GM06990 (cell line): ENCODE data around the gene CAGE1.

Source experiments
- DNase-seq: peaks from one replicate; pipeline ENCODE4 v3.0.0-alpha.2; 2011; ENCODE audit not compliant: insufficient read length; ENCODE audit errors: extremely low read depth
- H3K27me3 ChIP-seq: replicated peaks from 2 replicates; pipeline ENCODE4 v1.6.0; 2011; ENCODE audit warnings: low read length; ENCODE audit not compliant: control insufficient read depth, insufficient read depth
- H3K36me3 ChIP-seq: 2 replicates; pipeline ENCODE4 v1.5.1; 2011; ENCODE audit warnings: low read length; ENCODE audit not compliant: control insufficient read depth, insufficient read depth
- H3K4me3 ChIP-seq: replicated peaks from 2 replicates; pipeline ENCODE4 v1.5.1; 2011; ENCODE audit warnings: low read depth, mild to moderate bottlenecking, control low read depth, low read length
- CTCF ChIP-seq: IDR thresholded peaks from 2 replicates; pipeline ENCODE4 v1.5.1; 2011; ENCODE audit warnings: low read length, control low read depth, mild to moderate bottlenecking, inconsistent platforms; ENCODE audit not compliant: insufficient read depth, poor library complexity, severe bottlenecking

The CAGE1 gene

GRCh38 chr6:7312616-7313504 lies 76.7 kb downstream of the CAGE1 start, which contains the start of gene SSR1:
Gene SSR1 (minus strand): TSS chr6:7313199. CDS start chr6:7313120, 79 bp downstream.
- no peak for TF ChIP-seq CTCF
- Histone ChIP-seq H3K27me3 (no peaks in the 10 kb centered on the region), H3K4me3 (peak within 1 kb of the TSS; percentile 97), H3K36me3 (peaks cover 2% of the 10 kb centered on the region)
- peak; percentile 97 for DNase-seq

GRCh38 chr6:7311917-7312615 lies 77.5 kb downstream of the CAGE1 start:
- Histone ChIP-seq H3K36me3 (peaks cover 5% of the 10 kb centered on the region), H3K4me3 (peak overlapping the region; percentile 97), H3K27me3 (no peaks in the 10 kb centered on the region)
- no peak for DNase-seq
- no peak for TF ChIP-seq CTCF

- Histone ChIP-seq H3K27me3 (no peaks in the 10 kb centered on the region), H3K36me3 (peaks cover 7% of the 10 kb centered on the region), H3K4me3 (peak overlapping the region; percentile 97)
- no peak for TF ChIP-seq CTCF
- DNase-seq: no peak
Observed at GRCh38 chr6:7311176-7311575, 78.4 kb downstream of the CAGE1 start.

GRCh38 chr6:7309050-7309449 lies 80.5 kb downstream of the CAGE1 start:
- no peak for TF ChIP-seq CTCF
- DNase-seq: no peak
- no peaks in the 10 kb centered on the region for H3K27me3 ChIP-seq
- peaks cover 8% of the 10 kb centered on the region for H3K36me3 ChIP-seq
- no peak overlapping the region for H3K4me3 ChIP-seq

- DNase-seq: no peak
- H3K4me3 ChIP-seq: no peak overlapping the region
- TF ChIP-seq CTCF: no peak
- peaks cover 10% of the 10 kb centered on the region for H3K36me3 ChIP-seq
- no peaks in the 10 kb centered on the region for H3K27me3 ChIP-seq
Observed at GRCh38 chr6:7307533-7307932, 82.0 kb downstream of the CAGE1 start.
